HG02973 (cell line): Measurements from ENCODE around the gene TOX2.

Experiments
- ATAC-seq: cut with Tn5 transposase; IDR thresholded peaks from one replicate; pipeline ENCODE4 v1.9.1; 2021; ENCODE audit warnings: moderate library complexity; ENCODE audit not compliant: unreplicated experiment

TOX2 gene

GRCh38 chr20:44117296-44118184, 202.9 kb downstream of the TOX2 start:
- no peak for ATAC-seq

GRCh38 chr20:44118185-44119033, 203.8 kb downstream of the TOX2 start:
- ATAC-seq: no peak
